Tibial nerve (tissue), 4 donors: ENCODE measurements around the gene CTRB1. TPM values are rescaled to one million over a fixed set of nuclear protein-coding genes. Genes with fewer than 3 reads are reported as not detected.
A peak's percentile ranks its signal among the peaks of the same experiment; 100 is the strongest.

Source experiments
- DNase-seq, 2 donors: peaks; one replicate each; pipeline ENCODE4 v3.0.0-alpha.2; 2019; ENCODE audit warnings: low spot score in 2 of 2
- H3K27ac ChIP-seq, 4 donors: fragments of 200-600 bp; sonication (generic) in 3 of 4; one replicate each; pipeline ENCODE4 v1.5.1; 2017 to 2019; ENCODE audit warnings: mild to moderate bottlenecking in 1 of 4
- H3K27me3 ChIP-seq, 2 donors: fragments of 200-600 bp; sonication (generic) in 1 of 2; one replicate each; pipeline versions ENCODE4 v1.5.1 to v1.6.0; 2017 to 2019
- H3K36me3 ChIP-seq, 3 donors: fragments of 200-600 bp; sonication (generic); one replicate each; pipeline ENCODE4 v1.5.1; 2018 to 2019
- H3K4me1 ChIP-seq, 4 donors: fragments of 200-600 bp; sonication (generic) in 3 of 4; one replicate each; pipeline ENCODE4 v1.5.1; 2017 to 2019
- H3K4me3 ChIP-seq, 4 donors: fragments of 200-600 bp; sonication (generic) in 3 of 4; one replicate each; pipeline ENCODE4 v1.5.1; 2017 to 2019; ENCODE audit warnings: mild to moderate bottlenecking in 1 of 4, moderate library complexity in 1 of 4
- H3K9me3 ChIP-seq, 4 donors: fragments of 200-600 bp; sonication (generic) in 3 of 4; one replicate each; pipeline ENCODE4 v1.5.1; 2017 to 2019
- EP300 ChIP-seq, 2 donors: sonication (generic); formaldehyde crosslinking; IDR thresholded peaks; one replicate each; pipeline ENCODE4 v1.6.1; 2017; ENCODE audit warnings: antibody characterized with exemption in 2 of 2, mild to moderate bottlenecking in 1 of 2
- POLR2A ChIP-seq, 2 donors: fragments of 450-650 bp; IDR thresholded peaks; one replicate each; pipeline ENCODE4 v1.6.1; 2017; ENCODE audit warnings: antibody characterized with exemption in 2 of 2, mild to moderate bottlenecking in 2 of 2, moderate library complexity in 2 of 2
- WGBS, 2 donors: methylation state at CpG; one replicate each; pipeline ENCODE4 v1.1.5; 2018; 5-methylcytosine and 5-hydroxymethylcytosine counted together
- total RNA-seq, 4 donors: library from RNA; depleted of rRNA; stranded (reverse); fragments of >200 nt; gene quantifications; one replicate each; pipeline ENCODE4 v1.1.0, GENCODE V29; 2016
- TF ChIP-seq, protein P1 (sequence below), 5 experiments: fragments of 200-600 bp in 3 of 5; fragments of 450-650 bp in 2 of 5; sonication (generic) in 3 of 5; IDR thresholded peaks; one replicate each; pipeline ENCODE4 v1.5.1; 2016 to 2019; ENCODE audit warnings: antibody characterized with exemption in 5 of 5, mild to moderate bottlenecking in 3 of 5, moderate library complexity in 2 of 5

The CTRB1 gene
- total RNA-seq, 4 donors from 2014 or later = 0.59 to 24.3 (median 1.2) TPM

- Histone ChIP-seq H3K9me3 (no peaks in the 10 kb centered on the region), H3K27ac (peak overlapping the region in 1 of 4 donors; percentile 51), H3K4me3 (no peak overlapping the region), H3K4me1 (peaks cover 0 to 67% (median 36%) of the 10 kb centered on the region in 4 donors), H3K27me3 (no peaks in the 10 kb centered on the region), H3K36me3 (peaks cover 0 to 49% (median 2%) of the 10 kb centered on the region in 3 donors)
- TF ChIP-seq EP300 (IDR thresholded peaks at IDR 0.05) (no peak), POLR2A (IDR thresholded peaks at IDR 0.05) (no peak)
- TF ChIP-seq, protein P1, sequence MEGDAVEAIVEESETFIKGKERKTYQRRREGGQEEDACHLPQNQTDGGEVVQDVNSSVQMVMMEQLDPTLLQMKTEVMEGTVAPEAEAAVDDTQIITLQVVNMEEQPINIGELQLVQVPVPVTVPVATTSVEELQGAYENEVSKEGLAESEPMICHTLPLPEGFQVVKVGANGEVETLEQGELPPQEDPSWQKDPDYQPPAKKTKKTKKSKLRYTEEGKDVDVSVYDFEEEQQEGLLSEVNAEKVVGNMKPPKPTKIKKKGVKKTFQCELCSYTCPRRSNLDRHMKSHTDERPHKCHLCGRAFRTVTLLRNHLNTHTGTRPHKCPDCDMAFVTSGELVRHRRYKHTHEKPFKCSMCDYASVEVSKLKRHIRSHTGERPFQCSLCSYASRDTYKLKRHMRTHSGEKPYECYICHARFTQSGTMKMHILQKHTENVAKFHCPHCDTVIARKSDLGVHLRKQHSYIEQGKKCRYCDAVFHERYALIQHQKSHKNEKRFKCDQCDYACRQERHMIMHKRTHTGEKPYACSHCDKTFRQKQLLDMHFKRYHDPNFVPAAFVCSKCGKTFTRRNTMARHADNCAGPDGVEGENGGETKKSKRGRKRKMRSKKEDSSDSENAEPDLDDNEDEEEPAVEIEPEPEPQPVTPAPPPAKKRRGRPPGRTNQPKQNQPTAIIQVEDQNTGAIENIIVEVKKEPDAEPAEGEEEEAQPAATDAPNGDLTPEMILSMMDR (IDR thresholded peaks at IDR 0.05) = no peak
- no peak for DNase-seq
- 79 to 80% methylated on average over 7 of the region's 7 CpGs for WGBS, 2 donors
Measured at GRCh38 chr16:75236232-75236631, 17.4 kb downstream of the CTRB1 start.

- peaks cover 0 to 73% (median 36%) of the 10 kb centered on the region in 4 donors for H3K4me1 ChIP-seq
- DNase-seq = no peak
Measured at GRCh38 chr16:75236736-75237397, 18.1 kb downstream of the CTRB1 start.

GRCh38 chr16:75237398-75238131 is 18.8 kb downstream of the CTRB1 start:
- 72 to 83% methylated on average over 9 to 15 of the region's 18 CpGs for WGBS, 2 donors
- Histone ChIP-seq H3K27me3 (no peaks in the 10 kb centered on the region), H3K36me3 (peaks cover 0 to 51% (median 2%) of the 10 kb centered on the region in 3 donors), H3K4me3 (no peak overlapping the region), H3K27ac (peak overlapping the region; percentile 25 to 92 (median 77)), H3K4me1 (peaks cover 0 to 80% (median 36%) of the 10 kb centered on the region in 4 donors), H3K9me3 (no peaks in the 10 kb centered on the region)
- TF ChIP-seq POLR2A (IDR thresholded peaks at IDR 0.05) (no peak), EP300 (IDR thresholded peaks at IDR 0.05) (no peak)
- TF ChIP-seq, protein P1 (IDR thresholded peaks at IDR 0.05) = no peak
- DNase-seq = no peak

More at GRCh38 chr16:75236736-75237397, 18.1 kb downstream of the CTRB1 start:
- no peaks in the 10 kb centered on the region for H3K9me3 ChIP-seq
- H3K27ac ChIP-seq = peak overlapping the region in 2 of 4 donors; percentile 86 to 92
- H3K27me3 ChIP-seq = no peaks in the 10 kb centered on the region
- peaks cover 0 to 49% (median 2%) of the 10 kb centered on the region in 3 donors for H3K36me3 ChIP-seq
- TF ChIP-seq EP300 (IDR thresholded peaks at IDR 0.05) = no peak
- TF ChIP-seq POLR2A (IDR thresholded peaks at IDR 0.05) = no peak
- TF ChIP-seq, protein P1 (IDR thresholded peaks at IDR 0.05) = no peak
- 87 to 89% methylated on average over 3 to 28 of the region's 28 CpGs for WGBS, 2 donors
- no peak overlapping the region for H3K4me3 ChIP-seq

GRCh38 chr16:75238132-75238852 is 19.5 kb downstream of the CTRB1 start:
- WGBS, 2 donors = 10 to 27% methylated on average over 12 to 20 of the region's 25 CpGs
- TF ChIP-seq EP300 (IDR thresholded peaks at IDR 0.05) = no peak
- TF ChIP-seq, protein P1 (IDR thresholded peaks at IDR 0.05) = peak in 1 of 5 experiments; percentile 16
- no peak for TF ChIP-seq POLR2A (IDR thresholded peaks at IDR 0.05)
- Histone ChIP-seq H3K4me1 (peaks cover 0 to 84% (median 37%) of the 10 kb centered on the region in 4 donors), H3K27ac (peak overlapping the region; percentile 25 to 92 (median 77)), H3K9me3 (no peaks in the 10 kb centered on the region), H3K27me3 (no peaks in the 10 kb centered on the region), H3K36me3 (peaks cover 0 to 50% (median 0%) of the 10 kb centered on the region in 3 donors), H3K4me3 (no peak overlapping the region)
- peak; percentile 47 to 59 for DNase-seq
